ENCODE results near the gene GPR82.

- TF ChIP-seq CTCF (optimal IDR thresholded peaks at IDR 0.05 in 1 of 3, IDR thresholded peaks at IDR 0.05 in 1 of 3, conservative IDR thresholded peaks at IDR 0.05 in 1 of 3; ENCODE audit: extremely low read depth in 1 of 3, insufficient read depth in 2 of 3, low read length in 3 of 3) (no peak), EZH2 (IDR thresholded peaks at IDR 0.05; ENCODE audit: low read length) (no peak)
Observed at GRCh38 chrX:41695426-41695825, 28.6 kb upstream of the GPR82 start.
